Duodenal mucosa (tissue), 2 donors: Measurements from ENCODE around the gene SLC26A2.

Source experiments
- H3K27ac ChIP-seq: one replicate; pipeline ENCODE4 v1.7.0; 2013; ENCODE audit warnings: low read depth, low read length
- H3K27me3 ChIP-seq, 2 donors: one replicate each; pipeline ENCODE4 v1.7.0; 2013; ENCODE audit warnings: low read length in 2 of 2, control low read depth in 1 of 2; ENCODE audit not compliant: insufficient read depth in 2 of 2, control insufficient read depth in 1 of 2
- H3K36me3 ChIP-seq, 2 donors: one replicate each; pipeline ENCODE4 v1.7.0; 2013; ENCODE audit warnings: low read length in 2 of 2, control low read depth in 1 of 2; ENCODE audit not compliant: insufficient read depth in 2 of 2, control insufficient read depth in 1 of 2
- H3K4me1 ChIP-seq, 2 donors: one replicate each; pipeline ENCODE4 v1.7.0; 2013; ENCODE audit warnings: low read length in 2 of 2, control low read depth in 1 of 2; ENCODE audit not compliant: insufficient read depth in 2 of 2, control insufficient read depth in 1 of 2
- H3K4me3 ChIP-seq, 2 donors: one replicate each; pipeline ENCODE4 v1.7.0; 2013; ENCODE audit warnings: low read length in 2 of 2, low read depth in 1 of 2
- H3K9ac ChIP-seq, 2 donors: one replicate each; pipeline ENCODE4 v1.7.0; 2013; ENCODE audit warnings: low read length in 2 of 2, low read depth in 1 of 2
- H3K9me3 ChIP-seq, 2 donors: one replicate each; pipeline ENCODE4 v1.7.0; 2013; ENCODE audit warnings: low read length in 2 of 2, control low read depth in 1 of 2; ENCODE audit not compliant: control insufficient read depth in 1 of 2

Gene SLC26A2

GRCh38 chr5:149990518-149991376 lies 30.2 kb downstream of the SLC26A2 start:
- Histone ChIP-seq H3K4me1 (peaks cover 0 to 3% of the 10 kb centered on the region in 2 donors), H3K4me3 (no peak overlapping the region), H3K27ac (no peak overlapping the region), H3K27me3 (no peaks in the 10 kb centered on the region), H3K36me3 (peaks cover 5 to 16% of the 10 kb centered on the region in 2 donors), H3K9me3 (no peaks in the 10 kb centered on the region), H3K9ac (no peak overlapping the region)

GRCh38 chr5:149993471-149993870 lies 32.9 kb downstream of the SLC26A2 start:
- Histone ChIP-seq H3K4me3 (no peak overlapping the region), H3K9ac (no peak overlapping the region), H3K27ac (no peak overlapping the region), H3K4me1 (peaks cover 0 to 3% of the 10 kb centered on the region in 2 donors), H3K36me3 (peaks cover 7 to 20% of the 10 kb centered on the region in 2 donors), H3K9me3 (no peaks in the 10 kb centered on the region), H3K27me3 (no peaks in the 10 kb centered on the region)

- Histone ChIP-seq H3K9ac (no peak overlapping the region), H3K4me3 (no peak overlapping the region), H3K36me3 (peaks cover 7 to 20% of the 10 kb centered on the region in 2 donors), H3K27ac (no peak overlapping the region), H3K9me3 (no peaks in the 10 kb centered on the region), H3K27me3 (no peaks in the 10 kb centered on the region), H3K4me1 (peaks cover 10 to 12% of the 10 kb centered on the region in 2 donors)
Observed at GRCh38 chr5:149995385-149996204, 35.0 kb downstream of the SLC26A2 start.

DNA sequence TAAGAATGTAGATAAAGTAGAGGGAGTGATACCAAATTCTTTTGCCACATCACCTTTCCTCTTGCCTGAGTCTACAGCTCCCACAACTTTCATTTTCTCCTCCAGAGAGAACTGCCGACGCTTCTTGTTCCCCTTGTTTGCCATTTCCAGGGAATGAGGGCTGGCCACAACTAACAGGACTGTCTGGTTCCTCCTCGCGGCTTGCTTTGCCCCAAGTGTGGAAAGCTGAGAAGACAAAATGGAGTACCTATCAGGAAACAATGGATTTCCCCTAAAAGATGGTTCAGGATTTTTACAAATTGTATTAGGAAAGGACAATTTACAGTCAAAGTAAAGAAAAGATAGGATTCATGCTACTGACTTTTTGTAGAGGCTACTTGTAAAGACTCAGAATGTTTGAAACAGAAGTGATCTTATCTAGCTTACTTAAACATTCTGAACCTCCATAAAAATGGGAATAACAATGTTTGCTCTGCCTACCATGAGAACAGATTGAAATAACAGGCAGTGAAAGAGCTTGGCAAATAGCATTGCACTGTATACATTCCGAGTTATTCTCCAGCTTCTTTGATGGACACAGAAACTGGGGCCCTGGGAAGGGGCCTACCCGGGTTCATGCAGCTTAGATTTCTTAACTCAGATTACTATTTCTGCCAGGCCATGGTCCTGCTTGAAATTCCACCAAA lies 35.8 kb downstream of the SLC26A2 start:
- H3K27ac ChIP-seq, result no peak overlapping the region
- no peak overlapping the region for H3K4me3 ChIP-seq
- no peak overlapping the region for H3K9ac ChIP-seq

GRCh38 chr5:149998281-149998680 lies 37.7 kb downstream of the SLC26A2 start:
- H3K27me3 ChIP-seq, result no peaks in the 10 kb centered on the region
- no peak overlapping the region for H3K4me3 ChIP-seq
- H3K36me3 ChIP-seq, result peaks cover 7 to 20% of the 10 kb centered on the region in 2 donors

More for the DNA sequence above, 35.8 kb downstream of the SLC26A2 start:
- Histone ChIP-seq H3K4me1 (peaks cover 12 to 15% of the 10 kb centered on the region in 2 donors), H3K27me3 (no peaks in the 10 kb centered on the region), H3K9me3 (no peaks in the 10 kb centered on the region), H3K36me3 (peaks cover 7 to 20% of the 10 kb centered on the region in 2 donors)

GRCh38 chr5:149999359-149999758 lies 38.8 kb downstream of the SLC26A2 start:
- H3K27me3 ChIP-seq, result no peaks in the 10 kb centered on the region

More at GRCh38 chr5:149998281-149998680, 37.7 kb downstream of the SLC26A2 start:
- Histone ChIP-seq H3K27ac (no peak overlapping the region), H3K9ac (no peak overlapping the region), H3K4me1 (peaks cover 27 to 33% of the 10 kb centered on the region in 2 donors), H3K9me3 (no peaks in the 10 kb centered on the region)

DNA sequence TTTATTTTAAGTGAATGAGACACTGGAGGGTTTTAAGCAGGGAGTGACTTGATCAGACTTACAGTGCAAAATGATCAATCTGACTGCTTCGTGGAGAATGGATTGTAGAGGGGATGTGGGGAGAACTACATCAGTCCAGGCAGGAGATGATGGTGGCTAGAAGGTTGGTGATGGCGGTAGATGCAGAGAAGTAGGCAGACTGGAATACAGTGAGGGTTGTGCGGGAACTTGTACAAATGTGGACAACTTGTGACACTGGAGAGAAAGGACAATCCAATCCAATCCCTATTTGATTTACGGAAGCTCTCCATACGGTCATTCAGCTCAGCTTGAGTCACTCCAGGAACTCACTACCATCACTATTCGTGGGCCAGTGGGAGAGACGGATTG lies 39.3 kb downstream of the SLC26A2 start:
- Histone ChIP-seq H3K4me3 (peak overlapping the region; percentile 82 to 96), H3K27ac (peak overlapping the region; percentile 88), H3K4me1 (peaks cover 27 to 33% of the 10 kb centered on the region in 2 donors), H3K9ac (peak overlapping the region; percentile 69 to 97), H3K9me3 (no peaks in the 10 kb centered on the region), H3K36me3 (peaks cover 11 to 16% of the 10 kb centered on the region in 2 donors), H3K27me3 (no peaks in the 10 kb centered on the region)

More at GRCh38 chr5:149999359-149999758, 38.8 kb downstream of the SLC26A2 start:
- Histone ChIP-seq H3K27ac (peak overlapping the region; percentile 88), H3K9ac (peak overlapping the region; percentile 69 to 97), H3K4me3 (peak overlapping the region; percentile 82 to 96), H3K4me1 (peaks cover 27 to 33% of the 10 kb centered on the region in 2 donors), H3K9me3 (no peaks in the 10 kb centered on the region), H3K36me3 (peaks cover 7 to 16% of the 10 kb centered on the region in 2 donors)

DNA sequence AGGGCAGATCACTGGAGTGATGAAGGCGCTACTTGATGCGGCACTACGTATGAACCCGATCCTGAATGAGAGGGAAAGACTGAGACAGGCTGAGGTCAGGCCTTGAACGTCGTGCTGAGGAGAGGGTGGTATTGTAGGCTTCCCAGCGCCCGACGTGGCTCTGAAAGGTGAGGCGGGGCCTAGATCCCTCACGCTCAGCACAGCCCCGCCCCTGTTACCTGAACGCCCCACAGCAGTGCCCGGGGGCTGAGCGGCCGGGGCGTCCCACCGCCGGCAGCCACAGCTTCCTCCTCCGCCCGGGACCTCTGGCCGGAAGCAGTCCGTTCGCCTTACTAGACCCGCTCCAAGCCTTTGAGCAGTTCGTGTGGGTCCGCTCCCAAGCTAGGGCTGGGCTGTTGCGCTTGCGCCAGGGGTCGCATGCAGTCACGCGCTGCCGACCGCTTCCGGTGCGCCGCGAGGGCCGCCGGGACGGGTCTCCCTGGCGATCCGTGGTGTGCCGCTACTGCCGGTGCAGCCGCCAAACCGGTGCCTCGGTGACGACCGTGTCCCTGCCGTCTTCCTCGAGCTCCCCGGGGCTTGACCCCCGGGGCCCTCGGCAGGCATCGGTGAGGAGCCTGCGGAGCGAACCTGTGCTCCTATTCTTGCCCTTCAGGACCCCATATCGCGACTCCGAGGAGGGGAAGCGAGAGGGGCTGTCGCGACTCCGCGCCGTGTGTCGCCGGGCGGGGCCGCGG lies 39.9 kb downstream of the SLC26A2 start, which contains the start of the genes HMGXB3 and TIGD6:
Gene HMGXB3 (plus strand): TSS at position 484 of the 734 bp plus-strand sequence. CDS start 4,114 bp downstream, outside the sequence.
Gene TIGD6 (minus strand): TSS at position 399 of the 734 bp plus-strand sequence. CDS start 4,306 bp downstream, outside the sequence.
- no peaks in the 10 kb centered on the region for H3K27me3 ChIP-seq
- peaks cover 27 to 33% of the 10 kb centered on the region in 2 donors for H3K4me1 ChIP-seq

More for the DNA sequence above, 39.9 kb downstream of the SLC26A2 start, which contains the start of the genes HMGXB3 and TIGD6:
- Histone ChIP-seq H3K4me3 (peak within 1 kb of the TSS; percentile 82 to 96), H3K27ac (peak within 1 kb of the TSS; percentile 88), H3K9ac (peak within 1 kb of the TSS; percentile 69 to 97), H3K9me3 (no peaks in the 10 kb centered on the region), H3K36me3 (peaks cover 11 to 14% of the 10 kb centered on the region in 2 donors)
